Vagina (tissue), 2 donors: ENCODE results near the gene CRYBA2.

Source experiments
- POLR2A ChIP-seq, 2 donors: fragments of 450-650 bp; IDR thresholded peaks; one replicate each; pipeline ENCODE4 v1.6.1; 2017; ENCODE audit warnings: antibody characterized with exemption in 2 of 2, mild to moderate bottlenecking in 2 of 2, moderate library complexity in 2 of 2
- TF ChIP-seq, protein P1 (sequence below), 3 experiments: fragments of 450-650 bp in 2 of 3; fragments of 200-600 bp in 1 of 3; sonication (generic) in 1 of 3; IDR thresholded peaks; one replicate each; pipeline ENCODE4 v1.5.1; 2017 to 2019; ENCODE audit warnings: antibody characterized with exemption in 3 of 3, mild to moderate bottlenecking in 2 of 3, moderate library complexity in 2 of 3

GRCh38 chr2:219042157-219042556 is 48.9 kb upstream of the CRYBA2 start:
- TF ChIP-seq, protein P1, sequence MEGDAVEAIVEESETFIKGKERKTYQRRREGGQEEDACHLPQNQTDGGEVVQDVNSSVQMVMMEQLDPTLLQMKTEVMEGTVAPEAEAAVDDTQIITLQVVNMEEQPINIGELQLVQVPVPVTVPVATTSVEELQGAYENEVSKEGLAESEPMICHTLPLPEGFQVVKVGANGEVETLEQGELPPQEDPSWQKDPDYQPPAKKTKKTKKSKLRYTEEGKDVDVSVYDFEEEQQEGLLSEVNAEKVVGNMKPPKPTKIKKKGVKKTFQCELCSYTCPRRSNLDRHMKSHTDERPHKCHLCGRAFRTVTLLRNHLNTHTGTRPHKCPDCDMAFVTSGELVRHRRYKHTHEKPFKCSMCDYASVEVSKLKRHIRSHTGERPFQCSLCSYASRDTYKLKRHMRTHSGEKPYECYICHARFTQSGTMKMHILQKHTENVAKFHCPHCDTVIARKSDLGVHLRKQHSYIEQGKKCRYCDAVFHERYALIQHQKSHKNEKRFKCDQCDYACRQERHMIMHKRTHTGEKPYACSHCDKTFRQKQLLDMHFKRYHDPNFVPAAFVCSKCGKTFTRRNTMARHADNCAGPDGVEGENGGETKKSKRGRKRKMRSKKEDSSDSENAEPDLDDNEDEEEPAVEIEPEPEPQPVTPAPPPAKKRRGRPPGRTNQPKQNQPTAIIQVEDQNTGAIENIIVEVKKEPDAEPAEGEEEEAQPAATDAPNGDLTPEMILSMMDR (IDR thresholded peaks at IDR 0.05), result no peak
- no peak for TF ChIP-seq POLR2A (IDR thresholded peaks at IDR 0.05)
